ENCODE data around the gene ROBO1. TPM values are rescaled to one million over a fixed set of nuclear protein-coding genes. Genes with fewer than 3 reads are reported as not detected.

The ROBO1 gene
- total and polyA plus RNA-seq, 2 donors (not counting 1 experiment from before 2014, with no cell fraction given), result 0.27 to 3.2 TPM

DNA sequence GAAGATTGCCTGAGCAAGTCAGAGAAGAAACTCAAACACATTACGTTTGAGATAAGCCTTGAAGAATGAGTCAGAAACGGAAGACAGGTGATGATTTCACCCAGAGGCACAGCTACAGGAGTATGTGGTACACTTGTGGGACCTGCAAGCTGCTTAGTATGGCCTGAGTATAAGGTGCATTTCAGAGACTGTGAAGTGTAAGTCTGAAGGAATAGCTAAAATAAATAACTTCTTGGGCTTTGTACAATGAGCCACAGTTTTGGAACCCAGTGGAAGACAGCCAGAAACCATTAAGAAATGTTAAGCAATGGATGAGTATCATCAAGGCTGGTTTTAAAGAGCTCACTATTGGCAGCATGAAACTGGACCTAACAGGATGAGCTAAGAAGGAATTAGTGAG lies 826.2 kb downstream of the ROBO1 start:
- no peak overlapping the region for H3K27ac Mint-ChIP-seq
- 80% methylated on average over 2 of the region's 2 CpGs for WGBS (ENCODE audit: insufficient coverage)
- no peak for TF ChIP-seq EZH2 (IDR thresholded peaks at IDR 0.05; ENCODE audit: borderline replicate concordance, insufficient read depth, low read depth, low read length, poor library complexity, severe bottlenecking)
- TF ChIP-seq, protein P1, sequence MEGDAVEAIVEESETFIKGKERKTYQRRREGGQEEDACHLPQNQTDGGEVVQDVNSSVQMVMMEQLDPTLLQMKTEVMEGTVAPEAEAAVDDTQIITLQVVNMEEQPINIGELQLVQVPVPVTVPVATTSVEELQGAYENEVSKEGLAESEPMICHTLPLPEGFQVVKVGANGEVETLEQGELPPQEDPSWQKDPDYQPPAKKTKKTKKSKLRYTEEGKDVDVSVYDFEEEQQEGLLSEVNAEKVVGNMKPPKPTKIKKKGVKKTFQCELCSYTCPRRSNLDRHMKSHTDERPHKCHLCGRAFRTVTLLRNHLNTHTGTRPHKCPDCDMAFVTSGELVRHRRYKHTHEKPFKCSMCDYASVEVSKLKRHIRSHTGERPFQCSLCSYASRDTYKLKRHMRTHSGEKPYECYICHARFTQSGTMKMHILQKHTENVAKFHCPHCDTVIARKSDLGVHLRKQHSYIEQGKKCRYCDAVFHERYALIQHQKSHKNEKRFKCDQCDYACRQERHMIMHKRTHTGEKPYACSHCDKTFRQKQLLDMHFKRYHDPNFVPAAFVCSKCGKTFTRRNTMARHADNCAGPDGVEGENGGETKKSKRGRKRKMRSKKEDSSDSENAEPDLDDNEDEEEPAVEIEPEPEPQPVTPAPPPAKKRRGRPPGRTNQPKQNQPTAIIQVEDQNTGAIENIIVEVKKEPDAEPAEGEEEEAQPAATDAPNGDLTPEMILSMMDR (IDR thresholded peaks at IDR 0.05), result no peak
- H3K27ac ChIP-seq (ENCODE audit: low read length in 2 of 2), result no peak overlapping the region
- no peak for ATAC-seq (ENCODE audit: low read depth)
- no peak overlapping the region for H3K4me3 ChIP-seq (ENCODE audit: control extremely low read depth in 1 of 5, extremely low read depth in 1 of 5, insufficient read depth in 1 of 5, low read depth in 2 of 5, low read length in 4 of 5)
- no peaks in the 10 kb centered on the region for H3K4me1 Mint-ChIP-seq
- ChIA-PET CTCF (no interaction called here), POLR2A (no interaction called here)
- H3K4me3 Mint-ChIP-seq, result no peak overlapping the region
- H3K27me3 Mint-ChIP-seq, result no peaks in the 10 kb centered on the region
- no peaks in the 10 kb centered on the region for H3K27me3 ChIP-seq (replicated peaks in 1 of 4; ENCODE audit: control extremely low read depth in 1 of 4, control insufficient read depth in 3 of 4, insufficient read depth in 4 of 4, low read length in 3 of 4)
- H3K9ac ChIP-seq (ENCODE audit: low read length), result no peak overlapping the region
- H3K79me2 ChIP-seq (ENCODE audit: control insufficient read depth, insufficient read depth, low read length), result no peaks in the 10 kb centered on the region
- no peaks in the 10 kb centered on the region for H3K36me3 ChIP-seq (replicated peaks in 1 of 2; ENCODE audit: control extremely low read depth in 1 of 2, control insufficient read depth in 1 of 2, extremely low read depth in 1 of 2, insufficient read depth in 2 of 2, low read length in 1 of 2)
- DNase-seq, result no peak
- intact Hi-C loops (cut with micrococcal nuclease), result no loop called here
- no peaks in the 10 kb centered on the region for H3K4me1 ChIP-seq (ENCODE audit: control insufficient read depth in 2 of 2, insufficient read depth in 2 of 2, low read length in 2 of 2)
- peaks cover 0 to 12% (median 0%) of the 10 kb centered on the region in 3 donors for H3K9me3 ChIP-seq (ENCODE audit: control extremely low read depth in 1 of 3, control insufficient read depth in 2 of 3, insufficient read depth in 1 of 3, low read length in 2 of 3)
- no peaks in the 10 kb centered on the region for H4K20me1 ChIP-seq (ENCODE audit: control insufficient read depth, insufficient read depth, low read length, poor library complexity, severe bottlenecking)
- H3K9me3 Mint-ChIP-seq (ENCODE audit: insufficient read depth), result peaks cover 6% of the 10 kb centered on the region
- no peak overlapping the region for H3K4me2 ChIP-seq (replicated peaks; ENCODE audit: low read depth, low read length, poor library complexity, severe bottlenecking)
- no peak overlapping the region for H2AFZ ChIP-seq (ENCODE audit: insufficient read depth, low read depth, low read length, poor library complexity, severe bottlenecking)

DNA sequence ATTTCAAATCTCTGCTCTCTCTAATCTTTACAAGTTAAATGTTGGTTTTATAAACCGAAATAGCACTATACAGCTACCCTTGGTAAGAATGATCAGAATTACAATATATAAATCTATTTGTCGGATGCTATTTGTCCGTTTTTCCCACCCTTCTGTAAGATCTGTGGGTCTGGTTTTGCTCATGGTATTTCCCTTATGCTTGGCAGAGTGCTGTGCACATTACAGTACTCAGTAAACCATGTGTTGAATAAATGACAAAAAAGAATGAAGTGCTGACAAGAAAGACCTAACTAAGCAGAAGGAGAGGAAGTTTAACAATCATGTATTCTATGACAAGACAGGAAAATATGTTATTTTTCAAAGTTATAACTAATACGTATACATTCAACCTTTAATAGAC lies 827.2 kb downstream of the ROBO1 start:
- Histone ChIP-seq H3K79me2 (ENCODE audit: control insufficient read depth, insufficient read depth, low read length) (no peaks in the 10 kb centered on the region), H3K4me3 (ENCODE audit: control extremely low read depth in 1 of 5, extremely low read depth in 1 of 5, insufficient read depth in 1 of 5, low read depth in 2 of 5, low read length in 4 of 5) (no peak overlapping the region), H2AFZ (ENCODE audit: insufficient read depth, low read depth, low read length, poor library complexity, severe bottlenecking) (no peak overlapping the region), H3K9me3 (ENCODE audit: control extremely low read depth in 1 of 3, control insufficient read depth in 2 of 3, insufficient read depth in 1 of 3, low read length in 2 of 3) (peaks cover 0 to 12% (median 0%) of the 10 kb centered on the region in 3 donors), H3K27me3 (replicated peaks in 1 of 4; ENCODE audit: control extremely low read depth in 1 of 4, control insufficient read depth in 3 of 4, insufficient read depth in 4 of 4, low read length in 3 of 4) (no peaks in the 10 kb centered on the region), H3K27ac (ENCODE audit: low read length in 2 of 2) (no peak overlapping the region), H3K4me2 (replicated peaks; ENCODE audit: low read depth, low read length, poor library complexity, severe bottlenecking) (no peak overlapping the region), H3K4me1 (ENCODE audit: control insufficient read depth in 2 of 2, insufficient read depth in 2 of 2, low read length in 2 of 2) (no peaks in the 10 kb centered on the region), H3K9ac (ENCODE audit: low read length) (no peak overlapping the region), H3K36me3 (replicated peaks in 1 of 2; ENCODE audit: control extremely low read depth in 1 of 2, control insufficient read depth in 1 of 2, extremely low read depth in 1 of 2, insufficient read depth in 2 of 2, low read length in 1 of 2) (no peaks in the 10 kb centered on the region), H4K20me1 (ENCODE audit: control insufficient read depth, insufficient read depth, low read length, poor library complexity, severe bottlenecking) (no peaks in the 10 kb centered on the region)
- Mint-ChIP-seq H3K27me3 (no peaks in the 10 kb centered on the region), H3K4me1 (no peaks in the 10 kb centered on the region), H3K4me3 (no peak overlapping the region), H3K9me3 (ENCODE audit: insufficient read depth) (peaks cover 5% of the 10 kb centered on the region), H3K27ac (no peak overlapping the region)
- ChIA-PET POLR2A (no interaction called here), CTCF (no interaction called here)
- no peak for TF ChIP-seq EZH2 (IDR thresholded peaks at IDR 0.05; ENCODE audit: borderline replicate concordance, insufficient read depth, low read depth, low read length, poor library complexity, severe bottlenecking)
- TF ChIP-seq, protein P1 (IDR thresholded peaks at IDR 0.05), result no peak
- WGBS (ENCODE audit: insufficient coverage), result no CpG with 5 or more reads among the region's 4 CpGs
- DNase-seq (no peak), ATAC-seq (ENCODE audit: low read depth) (no peak)
- intact Hi-C loops (cut with micrococcal nuclease), result no loop called here

All from B cell (primary cell).